IMR-90 (cell line): ENCODE results near the gene SH3RF1. TPM values are rescaled to one million over a fixed set of nuclear protein-coding genes. Genes with fewer than 3 reads are reported as not detected.

ENCODE experiments used
- ATAC-seq: fragments of 200-7000 bp; cut with Tn5 transposase; 2 replicates; pipeline ENCODE4 v1.9.1; 2020; ENCODE audit warnings: low read depth, mild to moderate bottlenecking, moderate library complexity
- BruUV-seq: library from RNA; stranded (reverse); fragments of 400-500 nt; replicated peaks from 2 replicates; lab custom pipeline; 2021; lab: Mats Ljungman, UMichigan
- CTCF ChIA-PET: fragments of 300-600 bp; formaldehyde crosslinking; extraction: SDS; loops from one replicate; lab custom pipeline; 2021; ENCODE audit warnings: antibody characterized with exemption; lab: Yijun Ruan, JAX
- POLR2A ChIA-PET: fragments of 300-600 bp; sonication (Branson Sonifier 250); formaldehyde crosslinking; loops from one replicate; lab custom pipeline; 2022; ENCODE audit warnings: antibody characterized with exemption; ENCODE audit not compliant: unreplicated experiment; lab: Charles Lee
- DNase-seq: peaks from one replicate; pipeline ENCODE4 v3.0.0; 2013
- H2AFZ ChIP-seq: replicated peaks from 2 replicates; pipeline ENCODE3; 2013; ENCODE audit warnings: low read length, mild to moderate bottlenecking; ENCODE audit not compliant: poor library complexity
- H2AK5ac ChIP-seq: 2 replicates; pipeline ENCODE4 v1.6.1; 2013; ENCODE audit warnings: low read depth, low read length, inconsistent platforms
- H2AK9ac ChIP-seq: replicated peaks from 2 replicates; pipeline ENCODE3; 2013; ENCODE audit warnings: mild to moderate bottlenecking, low read depth, low read length, moderate library complexity; ENCODE audit not compliant: poor library complexity
- H2BK120ac ChIP-seq: 2 replicates; pipeline ENCODE4 v1.6.1; 2013; ENCODE audit warnings: low read depth, low read length, inconsistent platforms
- H2BK15ac ChIP-seq: 3 replicates; pipeline ENCODE4 v1.6.1; 2013; ENCODE audit warnings: low read depth, low read length, inconsistent platforms
- H2BK20ac ChIP-seq: 2 replicates; pipeline ENCODE4 v1.6.1; 2013; ENCODE audit warnings: low read depth, mild to moderate bottlenecking, inconsistent platforms, low read length, moderate library complexity
- H2BK5ac ChIP-seq: 2 replicates; pipeline ENCODE4 v1.6.1; 2013; ENCODE audit warnings: mild to moderate bottlenecking, low read depth, low read length, inconsistent platforms; ENCODE audit not compliant: poor library complexity, severe bottlenecking
- H3K14ac ChIP-seq: replicated peaks from 2 replicates; pipeline ENCODE4 v1.6.1; 2013; ENCODE audit warnings: low read depth, low read length, inconsistent platforms
- H3K18ac ChIP-seq: 2 replicates; pipeline ENCODE4 v1.6.1; 2013; ENCODE audit warnings: low read depth, low read length, control low read depth
- H3K23ac ChIP-seq: 2 replicates; pipeline ENCODE4 v1.6.1; 2013; ENCODE audit warnings: low read depth, low read length, inconsistent platforms
- H3K27ac ChIP-seq: 2 replicates; pipeline ENCODE4 v1.5.1; 2013; ENCODE audit warnings: mild to moderate bottlenecking, control low read depth, low read length; ENCODE audit not compliant: insufficient read depth
- H3K27me3 ChIP-seq: 2 replicates; pipeline ENCODE4 v1.6.1; 2013; ENCODE audit warnings: low read length; ENCODE audit not compliant: control insufficient read depth, insufficient read depth
- H3K36me3 ChIP-seq: 2 replicates; pipeline ENCODE4 v1.6.1; 2013; ENCODE audit warnings: low read length, mixed read lengths; ENCODE audit not compliant: control insufficient read depth, insufficient read depth
- H3K4ac ChIP-seq: 2 replicates; pipeline ENCODE4 v1.6.1; 2013; ENCODE audit warnings: low read depth, low read length, inconsistent platforms
- H3K4me1 ChIP-seq: 2 replicates; pipeline ENCODE4 v1.6.1; 2013; ENCODE audit warnings: low read length, mixed read lengths; ENCODE audit not compliant: control insufficient read depth, insufficient read depth
- H3K4me2 ChIP-seq: 2 replicates; pipeline ENCODE4 v1.6.1; 2013; ENCODE audit warnings: low read depth, mild to moderate bottlenecking, control low read depth, low read length, moderate library complexity
- H3K4me3 ChIP-seq: 2 replicates; pipeline ENCODE4 v1.5.1; 2013; ENCODE audit warnings: low read depth, mild to moderate bottlenecking, control low read depth, low read length, moderate library complexity; ENCODE audit not compliant: insufficient read depth
- H3K56ac ChIP-seq: 2 replicates; pipeline ENCODE4 v1.6.1; 2013; ENCODE audit warnings: low read length, inconsistent platforms; ENCODE audit not compliant: insufficient read depth; ENCODE audit errors: extremely low read depth
- H3K79me1 ChIP-seq, 2 experiments: 2 replicates each; pipeline ENCODE4 v1.6.1; 2013; ENCODE audit warnings: low read length in 2 of 2, inconsistent platforms in 1 of 2, low read depth in 1 of 2
- H3K9ac ChIP-seq: 2 replicates; pipeline ENCODE4 v1.6.1; 2013; ENCODE audit warnings: low read depth, low read length, control low read depth
- H3K9me1 ChIP-seq: 2 replicates; pipeline ENCODE4 v1.6.1; 2013; ENCODE audit warnings: low read length, inconsistent platforms; ENCODE audit not compliant: insufficient read depth
- H3K9me3 ChIP-seq: 2 replicates; pipeline ENCODE4 v1.6.1; 2013; ENCODE audit warnings: low read length; ENCODE audit not compliant: control insufficient read depth, insufficient read depth
- H4K20me1 ChIP-seq: 2 replicates; pipeline ENCODE4 v1.6.1; 2013; ENCODE audit warnings: low read length, inconsistent platforms; ENCODE audit not compliant: insufficient read depth
- H4K5ac ChIP-seq: 2 replicates; pipeline ENCODE4 v1.6.1; 2013; ENCODE audit warnings: mild to moderate bottlenecking, low read depth, low read length, control low read depth
- H4K8ac ChIP-seq, 2 experiments: 2 replicates each; pipeline ENCODE4 v1.6.1; 2013; ENCODE audit warnings: low read depth in 2 of 2, low read length in 2 of 2, control low read depth in 1 of 2, inconsistent platforms in 1 of 2
- H4K91ac ChIP-seq: 2 replicates; pipeline ENCODE4 v1.6.1; 2013; ENCODE audit warnings: low read depth, low read length, inconsistent platforms; ENCODE audit not compliant: insufficient read depth
- BHLHE40 ChIP-seq: fragments of 150-350 bp; IDR thresholded peaks from 2 replicates; pipeline ENCODE4 v1.6.1; 2016; ENCODE audit warnings: mild to moderate bottlenecking, low read depth, low read length
- CEBPB ChIP-seq: IDR thresholded peaks from 2 replicates; pipeline ENCODE4 v1.6.1; 2012; ENCODE audit warnings: low read depth, low read length, improper control_type of control experiment
- CHD1 ChIP-seq: IDR thresholded peaks from 2 replicates; pipeline ENCODE4 v1.6.1; 2012; ENCODE audit warnings: low read depth, low read length, improper control_type of control experiment
- FOS ChIP-seq: fragments of 150-350 bp; IDR thresholded peaks from 2 replicates; pipeline ENCODE4 v1.6.1; 2016; ENCODE audit warnings: low read depth, low read length
- MAFK ChIP-seq: IDR thresholded peaks from 2 replicates; pipeline ENCODE4 v1.6.1; 2012; ENCODE audit warnings: low read depth, low read length, improper control_type of control experiment
- MAZ ChIP-seq: IDR thresholded peaks from 2 replicates; pipeline ENCODE4 v1.6.1; 2012; ENCODE audit warnings: low read depth, mild to moderate bottlenecking, low read length, improper control_type of control experiment, moderate library complexity, borderline replicate concordance
- MXI1 ChIP-seq: IDR thresholded peaks from 2 replicates; pipeline ENCODE4 v1.6.1; 2012; ENCODE audit warnings: low read depth, mild to moderate bottlenecking, low read length, moderate library complexity, borderline replicate concordance
- NFE2L2 ChIP-seq: fragments of 150-350 bp; IDR thresholded peaks from 2 replicates; pipeline ENCODE4 v1.6.1; 2016; ENCODE audit warnings: low read depth, mild to moderate bottlenecking, low read length
- POLR2A ChIP-seq: IDR thresholded peaks from 2 replicates; pipeline ENCODE4 v1.6.1; 2012; ENCODE audit warnings: mild to moderate bottlenecking, low read depth, low read length
- RAD21 ChIP-seq: IDR thresholded peaks from 2 replicates; pipeline ENCODE4 v1.6.1; 2012; ENCODE audit warnings: low read length, improper control_type of control experiment
- RCOR1 ChIP-seq: IDR thresholded peaks from 2 replicates; pipeline ENCODE4 v1.6.1; 2012; ENCODE audit warnings: mild to moderate bottlenecking, low read length, improper control_type of control experiment; ENCODE audit not compliant: insufficient replicate concordance
- RFX5 ChIP-seq: IDR thresholded peaks from 2 replicates; pipeline ENCODE4 v1.8.0; 2012; ENCODE audit warnings: low read depth, mild to moderate bottlenecking, low read length, moderate library complexity
- SMC3 ChIP-seq: fragments of 150-350 bp; IDR thresholded peaks from 2 replicates; pipeline ENCODE4 v1.6.1; 2016; ENCODE audit warnings: low read depth, mild to moderate bottlenecking, antibody characterized with exemption, low read length, moderate library complexity
- WGBS, 2 experiments: methylation state at CpG; one replicate each; pipeline versions ENCODE4 v1.1.5 to v1.1.7; 2013; ENCODE audit warnings: missing lambda C conversion rate in 2 of 2; ENCODE audit not compliant: insufficient read length in 1 of 2; ENCODE audit errors: extremely low coverage in 2 of 2; 5-methylcytosine and 5-hydroxymethylcytosine counted together
- dilution Hi-C: fragments of 300-500 bp; cut with HindIII; formaldehyde crosslinking; loops from one replicate; pipeline ENCODE4 v1.14.3; 2018; ENCODE audit warnings: low sequenced_read_pairs; ENCODE audit not compliant: unreplicated experiment
- in situ Hi-C: fragments of 300-500 bp; cut with MboI; formaldehyde crosslinking; loops from 3 replicates; pipeline ENCODE4 v1.14.3; 2019; ENCODE audit warnings: low sequenced_read_pairs, inconsistent platforms, mixed read lengths
- intact Hi-C: fragments of 100-400 bp; cut with micrococcal nuclease; formaldehyde crosslinking; loops from 2 replicates; pipeline ENCODE4 v1.10.0; 2022
- polyA plus RNA-seq, 3 experiments: library from polyadenylated mRNA; depleted of rRNA; stranded (reverse); fragments of >200 nt; gene quantifications; 2 replicates each; pipeline ENCODE4 v1.2.3, GENCODE V29; 2012; ENCODE audit warnings: low replicate concordance in 1 of 3
- total RNA-seq: library from RNA; depleted of rRNA; stranded (reverse); fragments of >200 nt; gene quantifications from 2 replicates; pipeline ENCODE4 v1.2.3, GENCODE V29; 2012
- TF ChIP-seq, protein P1 (sequence below): conservative IDR thresholded peaks from 2 replicates; pipeline ENCODE4 v1.5.1; 2012; ENCODE audit warnings: mild to moderate bottlenecking, low read depth, low read length, improper control_type of control experiment
- TF ChIP-seq, protein P2 (sequence below): fragments of 150-350 bp; IDR thresholded peaks from 2 replicates; pipeline ENCODE4 v1.6.1; 2016; ENCODE audit warnings: low read depth, mild to moderate bottlenecking, low read length, moderate library complexity, borderline replicate concordance
- TF ChIP-seq, protein P3 (sequence below): fragments of 150-350 bp; IDR thresholded peaks from 2 replicates; pipeline ENCODE4 v1.6.1; 2017; ENCODE audit warnings: mild to moderate bottlenecking, antibody characterized with exemption, low read length, low read depth

The SH3RF1 gene
- total and polyA plus RNA-seq, 2 of the 4 experiments (the other 2 are of a cell fraction) = 22.0 to 29.8 TPM

DNA sequence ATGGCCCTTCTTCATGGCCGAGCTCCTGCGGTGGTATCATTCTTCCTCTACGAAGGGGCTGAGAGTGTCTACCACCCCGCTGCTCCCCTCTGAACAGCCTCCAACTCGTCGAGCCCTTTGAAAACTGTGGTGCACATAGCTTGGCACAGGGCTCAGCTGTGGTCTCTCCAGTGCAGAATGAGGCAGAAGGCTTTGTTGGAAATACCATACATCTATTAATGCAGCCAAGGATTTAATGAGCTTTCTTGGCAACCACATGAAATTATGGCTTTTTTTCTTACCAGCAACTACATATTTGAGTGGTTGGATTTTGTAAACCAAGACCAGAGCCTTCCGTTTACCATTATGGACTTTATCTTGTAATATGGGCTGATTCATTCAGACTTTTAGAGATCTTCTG, 199.0 kb downstream of the SH3RF1 start:
- Histone ChIP-seq H3K4me3 (no peak overlapping the region), H2AFZ (no peak overlapping the region), H3K18ac (no peak overlapping the region), H4K91ac (no peak overlapping the region), H3K56ac (no peak overlapping the region), H3K4me2 (no peak overlapping the region), H3K23ac (no peak overlapping the region), H3K4me1 (0 out of 2 replicates have a peak, but pooled peaks cover 1% of the 10 kb centered on the region), H3K27ac (no peak overlapping the region), H3K79me1 (no peaks in the 10 kb centered on the region), H3K9me1 (no peaks in the 10 kb centered on the region; the same call in 1 of the 2 replicates), H2BK20ac (no peak overlapping the region), H2AK9ac (no peak overlapping the region), H4K5ac (no peak overlapping the region), H2BK120ac (no peak overlapping the region), H3K9ac (no peak overlapping the region), H3K27me3 (no peaks in the 10 kb centered on the region), H4K20me1 (no peaks in the 10 kb centered on the region), H2AK5ac (no peak overlapping the region), H3K9me3 (no peaks in the 10 kb centered on the region), H3K4ac (no peak overlapping the region), H4K8ac (no peak overlapping the region), H2BK5ac (no peak overlapping the region), H2BK15ac (no peak overlapping the region), H3K36me3 (no peaks in the 10 kb centered on the region), H3K14ac (no peak overlapping the region)
- dilution Hi-C loops (no loop called here), in situ Hi-C loops (no loop called here), intact Hi-C loops (no loop called here)
- DNase-seq (peak; percentile 20), ATAC-seq (no peak)
- TF ChIP-seq MAZ (no peak), SMC3 (no peak), CEBPB (no peak), MAFK (no peak), MXI1 (no peak), FOS (no peak), POLR2A (no peak), RFX5 (no peak), RAD21 (no peak), RCOR1 (no peak), NFE2L2 (no peak), CHD1 (no peak), BHLHE40 (no peak)
- TF ChIP-seq, protein P1, sequence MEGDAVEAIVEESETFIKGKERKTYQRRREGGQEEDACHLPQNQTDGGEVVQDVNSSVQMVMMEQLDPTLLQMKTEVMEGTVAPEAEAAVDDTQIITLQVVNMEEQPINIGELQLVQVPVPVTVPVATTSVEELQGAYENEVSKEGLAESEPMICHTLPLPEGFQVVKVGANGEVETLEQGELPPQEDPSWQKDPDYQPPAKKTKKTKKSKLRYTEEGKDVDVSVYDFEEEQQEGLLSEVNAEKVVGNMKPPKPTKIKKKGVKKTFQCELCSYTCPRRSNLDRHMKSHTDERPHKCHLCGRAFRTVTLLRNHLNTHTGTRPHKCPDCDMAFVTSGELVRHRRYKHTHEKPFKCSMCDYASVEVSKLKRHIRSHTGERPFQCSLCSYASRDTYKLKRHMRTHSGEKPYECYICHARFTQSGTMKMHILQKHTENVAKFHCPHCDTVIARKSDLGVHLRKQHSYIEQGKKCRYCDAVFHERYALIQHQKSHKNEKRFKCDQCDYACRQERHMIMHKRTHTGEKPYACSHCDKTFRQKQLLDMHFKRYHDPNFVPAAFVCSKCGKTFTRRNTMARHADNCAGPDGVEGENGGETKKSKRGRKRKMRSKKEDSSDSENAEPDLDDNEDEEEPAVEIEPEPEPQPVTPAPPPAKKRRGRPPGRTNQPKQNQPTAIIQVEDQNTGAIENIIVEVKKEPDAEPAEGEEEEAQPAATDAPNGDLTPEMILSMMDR = no peak
- TF ChIP-seq, protein P2, sequence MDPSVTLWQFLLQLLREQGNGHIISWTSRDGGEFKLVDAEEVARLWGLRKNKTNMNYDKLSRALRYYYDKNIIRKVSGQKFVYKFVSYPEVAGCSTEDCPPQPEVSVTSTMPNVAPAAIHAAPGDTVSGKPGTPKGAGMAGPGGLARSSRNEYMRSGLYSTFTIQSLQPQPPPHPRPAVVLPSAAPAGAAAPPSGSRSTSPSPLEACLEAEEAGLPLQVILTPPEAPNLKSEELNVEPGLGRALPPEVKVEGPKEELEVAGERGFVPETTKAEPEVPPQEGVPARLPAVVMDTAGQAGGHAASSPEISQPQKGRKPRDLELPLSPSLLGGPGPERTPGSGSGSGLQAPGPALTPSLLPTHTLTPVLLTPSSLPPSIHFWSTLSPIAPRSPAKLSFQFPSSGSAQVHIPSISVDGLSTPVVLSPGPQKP = no peak
- TF ChIP-seq, protein P3, sequence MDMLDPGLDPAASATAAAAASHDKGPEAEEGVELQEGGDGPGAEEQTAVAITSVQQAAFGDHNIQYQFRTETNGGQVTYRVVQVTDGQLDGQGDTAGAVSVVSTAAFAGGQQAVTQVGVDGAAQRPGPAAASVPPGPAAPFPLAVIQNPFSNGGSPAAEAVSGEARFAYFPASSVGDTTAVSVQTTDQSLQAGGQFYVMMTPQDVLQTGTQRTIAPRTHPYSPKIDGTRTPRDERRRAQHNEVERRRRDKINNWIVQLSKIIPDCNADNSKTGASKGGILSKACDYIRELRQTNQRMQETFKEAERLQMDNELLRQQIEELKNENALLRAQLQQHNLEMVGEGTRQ = no peak
- 80% methylated on average over 1 of the region's 7 CpGs; no CpG with 5 or more reads in 1 of the 2 experiments for WGBS, 2 experiments
- ChIA-PET CTCF (no interaction called here), POLR2A (no interaction called here)
- BruUV-seq = no TSS peak
